ENCODE measurements around the gene LRRC59. TPM values are rescaled to one million over a fixed set of nuclear protein-coding genes. Genes with fewer than 3 reads are reported as not detected.

LRRC59 gene
- total RNA-seq, 1 donor from 2014 or later = 75.3 TPM

- no peak for DNase-seq (ENCODE audit: extremely low spot score, unreplicated experiment)
- H3K4me3 Mint-ChIP-seq = no peak overlapping the region
- no peak overlapping the region for H3K27ac Mint-ChIP-seq
- TF ChIP-seq CTCF (conservative IDR thresholded peaks at IDR 0.05) = no peak
- H3K27me3 Mint-ChIP-seq = no peaks in the 10 kb centered on the region
- H3K9me3 Mint-ChIP-seq = no peaks in the 10 kb centered on the region
- no peaks in the 10 kb centered on the region for H3K4me1 Mint-ChIP-seq (ENCODE audit: unreplicated experiment)
- H3K36me3 Mint-ChIP-seq = peaks cover 27% of the 10 kb centered on the region
These were observed 10.8 kb downstream of the LRRC59 start for GRCh38 chr17:50386510-50386909.

- Mint-ChIP-seq H3K27me3 (no peaks in the 10 kb centered on the region), H3K4me3 (no peak overlapping the region), H3K36me3 (peaks cover 22% of the 10 kb centered on the region), H3K27ac (no peak overlapping the region), H3K4me1 (ENCODE audit: unreplicated experiment) (no peaks in the 10 kb centered on the region), H3K9me3 (no peaks in the 10 kb centered on the region)
- no peak for TF ChIP-seq CTCF (conservative IDR thresholded peaks at IDR 0.05)
- no peak for DNase-seq (ENCODE audit: extremely low spot score, unreplicated experiment)
These were observed 14.4 kb downstream of the LRRC59 start for GRCh38 chr17:50382931-50383330.

GRCh38 chr17:50381920-50382319 lies 15.4 kb downstream of the LRRC59 start:
- H3K27me3 Mint-ChIP-seq = no peaks in the 10 kb centered on the region
- no peaks in the 10 kb centered on the region for H3K9me3 Mint-ChIP-seq
- DNase-seq (ENCODE audit: extremely low spot score, unreplicated experiment) = no peak
- no peak overlapping the region for H3K27ac Mint-ChIP-seq
- H3K4me3 Mint-ChIP-seq = no peak overlapping the region
- no peaks in the 10 kb centered on the region for H3K4me1 Mint-ChIP-seq (ENCODE audit: unreplicated experiment)
- H3K36me3 Mint-ChIP-seq = peaks cover 17% of the 10 kb centered on the region
- no peak for TF ChIP-seq CTCF (conservative IDR thresholded peaks at IDR 0.05)

GRCh38 chr17:50381260-50381815 lies 16.0 kb downstream of the LRRC59 start:
- no peaks in the 10 kb centered on the region for H3K4me1 Mint-ChIP-seq (ENCODE audit: unreplicated experiment)
- H3K4me3 Mint-ChIP-seq = no peak overlapping the region
- no peaks in the 10 kb centered on the region for H3K27me3 Mint-ChIP-seq
- no peak for DNase-seq (ENCODE audit: extremely low spot score, unreplicated experiment)
- TF ChIP-seq CTCF (conservative IDR thresholded peaks at IDR 0.05) = no peak
- no peak overlapping the region for H3K27ac Mint-ChIP-seq
- peaks cover 14% of the 10 kb centered on the region for H3K36me3 Mint-ChIP-seq
- no peaks in the 10 kb centered on the region for H3K9me3 Mint-ChIP-seq

- Mint-ChIP-seq H3K27ac (no peak overlapping the region), H3K4me1 (ENCODE audit: unreplicated experiment) (no peaks in the 10 kb centered on the region), H3K9me3 (no peaks in the 10 kb centered on the region), H3K36me3 (peaks cover 14% of the 10 kb centered on the region), H3K27me3 (no peaks in the 10 kb centered on the region), H3K4me3 (no peak overlapping the region)
- no peak for DNase-seq (ENCODE audit: extremely low spot score, unreplicated experiment)
- TF ChIP-seq CTCF (conservative IDR thresholded peaks at IDR 0.05) = no peak
These were observed 16.7 kb downstream of the LRRC59 start for GRCh38 chr17:50380369-50381259.
